LNCAP (cell line): Measurements from ENCODE around the gene SOWAHC.

Experiments
- TF ChIP-seq, protein P1 (sequence below): fragments of 450-650 bp; IDR thresholded peaks from 2 replicates; pipeline ENCODE4 v1.5.1; 2017; ENCODE audit warnings: mild to moderate bottlenecking

The SOWAHC gene

DNA sequence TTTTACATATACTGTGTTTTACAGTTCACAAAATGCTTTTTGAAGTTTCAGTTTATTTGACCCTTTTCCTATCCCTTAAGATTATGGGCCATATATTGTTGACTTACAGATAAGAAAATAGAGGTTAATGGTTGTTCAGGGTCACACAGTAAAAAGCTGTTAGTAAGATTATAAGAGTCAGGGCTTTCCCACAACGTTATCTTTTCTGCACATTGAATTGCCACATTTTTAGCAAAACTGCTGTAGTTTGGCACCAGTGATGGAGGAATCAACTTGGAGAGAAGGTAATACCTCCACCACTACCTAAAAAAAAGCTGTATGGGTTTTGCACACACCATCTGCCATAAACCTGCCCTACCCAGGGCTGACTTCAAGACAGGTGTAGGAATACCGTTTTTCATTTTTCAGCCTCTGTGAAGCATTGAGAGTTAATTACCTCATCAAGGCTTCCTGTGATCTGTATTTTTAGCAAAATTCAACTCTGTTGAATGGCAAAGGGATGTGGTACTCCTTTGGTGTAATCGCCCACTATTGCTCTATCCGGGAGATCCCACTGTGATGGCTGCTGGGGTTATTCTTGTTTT is 5.0 kb downstream of the SOWAHC start:
- TF ChIP-seq, protein P1, sequence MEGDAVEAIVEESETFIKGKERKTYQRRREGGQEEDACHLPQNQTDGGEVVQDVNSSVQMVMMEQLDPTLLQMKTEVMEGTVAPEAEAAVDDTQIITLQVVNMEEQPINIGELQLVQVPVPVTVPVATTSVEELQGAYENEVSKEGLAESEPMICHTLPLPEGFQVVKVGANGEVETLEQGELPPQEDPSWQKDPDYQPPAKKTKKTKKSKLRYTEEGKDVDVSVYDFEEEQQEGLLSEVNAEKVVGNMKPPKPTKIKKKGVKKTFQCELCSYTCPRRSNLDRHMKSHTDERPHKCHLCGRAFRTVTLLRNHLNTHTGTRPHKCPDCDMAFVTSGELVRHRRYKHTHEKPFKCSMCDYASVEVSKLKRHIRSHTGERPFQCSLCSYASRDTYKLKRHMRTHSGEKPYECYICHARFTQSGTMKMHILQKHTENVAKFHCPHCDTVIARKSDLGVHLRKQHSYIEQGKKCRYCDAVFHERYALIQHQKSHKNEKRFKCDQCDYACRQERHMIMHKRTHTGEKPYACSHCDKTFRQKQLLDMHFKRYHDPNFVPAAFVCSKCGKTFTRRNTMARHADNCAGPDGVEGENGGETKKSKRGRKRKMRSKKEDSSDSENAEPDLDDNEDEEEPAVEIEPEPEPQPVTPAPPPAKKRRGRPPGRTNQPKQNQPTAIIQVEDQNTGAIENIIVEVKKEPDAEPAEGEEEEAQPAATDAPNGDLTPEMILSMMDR: no peak

DNA sequence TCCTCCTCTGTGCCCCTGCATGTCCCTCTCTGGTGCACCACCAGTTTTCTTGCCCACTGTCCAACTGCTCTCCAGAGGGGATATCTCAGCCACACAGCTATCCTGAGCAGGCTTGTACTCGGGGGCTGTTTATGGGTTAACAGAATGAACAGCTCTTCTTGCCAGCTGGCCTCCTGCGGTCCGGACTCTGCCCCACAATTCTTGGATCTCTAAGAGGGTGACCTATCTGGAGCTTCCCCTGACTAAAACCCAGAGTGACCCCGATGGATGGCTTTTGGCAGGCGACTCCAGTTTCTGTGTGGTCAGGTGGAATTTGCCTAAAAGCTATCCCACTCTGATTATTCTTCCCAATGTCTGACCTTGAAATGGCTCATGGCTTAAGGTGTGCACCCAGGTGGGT is 9.1 kb downstream of the SOWAHC start:
- TF ChIP-seq, protein P1: no peak

DNA sequence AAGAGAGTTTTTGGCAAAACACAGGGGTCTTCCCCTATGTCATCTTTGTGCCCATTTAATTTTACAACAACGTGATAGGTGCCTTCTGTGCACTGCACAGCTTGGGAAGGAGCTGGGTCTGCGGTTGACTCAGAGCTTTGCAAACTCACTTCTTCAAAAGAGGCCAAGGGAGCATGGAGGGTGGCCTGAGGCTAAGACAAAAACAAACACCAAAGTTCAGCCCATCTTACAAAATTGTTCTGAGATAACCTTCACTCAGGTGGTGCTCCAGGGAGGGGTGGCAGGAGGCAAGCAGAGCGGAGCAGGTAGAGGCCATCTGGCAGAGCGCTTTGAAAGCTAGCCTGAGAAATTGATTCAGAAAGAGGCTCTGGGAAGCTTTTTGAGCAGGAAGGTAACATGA is 9.8 kb downstream of the SOWAHC start:
- TF ChIP-seq, protein P1: no peak

DNA sequence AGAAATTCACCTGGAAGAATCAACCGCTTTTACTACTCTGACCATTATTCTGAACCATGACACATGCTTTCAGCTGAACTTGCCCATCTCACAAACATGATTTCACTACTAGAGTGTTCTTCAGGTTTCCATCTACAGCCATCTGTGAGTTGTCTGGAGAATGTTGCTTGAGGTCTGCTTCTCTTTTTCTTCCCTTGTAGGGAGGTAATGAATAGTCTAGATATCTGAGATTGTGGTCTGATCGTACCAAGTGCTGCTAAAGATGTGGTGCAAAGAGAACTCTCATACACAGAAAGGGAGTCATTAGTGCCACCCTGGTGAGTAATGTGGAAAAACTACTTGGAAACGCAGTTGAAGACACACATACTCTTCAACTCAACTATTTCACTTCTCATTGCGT is 10.2 kb downstream of the SOWAHC start:
- TF ChIP-seq, protein P1: no peak

DNA sequence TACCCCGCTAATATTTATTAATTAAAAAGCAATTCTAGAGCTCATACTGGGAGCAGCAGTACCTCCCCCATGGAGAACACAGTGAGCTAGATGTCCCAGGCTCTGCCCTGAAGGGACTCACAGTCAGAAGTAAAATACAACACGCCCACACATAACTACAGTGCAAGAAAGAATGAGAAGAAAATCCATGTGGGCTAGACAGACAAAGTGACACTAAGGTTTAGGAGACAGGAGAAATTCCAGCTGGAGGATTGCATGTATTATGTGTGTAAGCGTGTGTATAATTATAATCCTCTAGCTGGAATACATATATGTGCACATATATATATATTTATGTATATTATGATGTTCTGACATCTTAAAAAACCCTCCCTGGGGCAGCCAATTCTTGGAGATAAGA is 15.7 kb downstream of the SOWAHC start:
- TF ChIP-seq, protein P1: no peak

DNA sequence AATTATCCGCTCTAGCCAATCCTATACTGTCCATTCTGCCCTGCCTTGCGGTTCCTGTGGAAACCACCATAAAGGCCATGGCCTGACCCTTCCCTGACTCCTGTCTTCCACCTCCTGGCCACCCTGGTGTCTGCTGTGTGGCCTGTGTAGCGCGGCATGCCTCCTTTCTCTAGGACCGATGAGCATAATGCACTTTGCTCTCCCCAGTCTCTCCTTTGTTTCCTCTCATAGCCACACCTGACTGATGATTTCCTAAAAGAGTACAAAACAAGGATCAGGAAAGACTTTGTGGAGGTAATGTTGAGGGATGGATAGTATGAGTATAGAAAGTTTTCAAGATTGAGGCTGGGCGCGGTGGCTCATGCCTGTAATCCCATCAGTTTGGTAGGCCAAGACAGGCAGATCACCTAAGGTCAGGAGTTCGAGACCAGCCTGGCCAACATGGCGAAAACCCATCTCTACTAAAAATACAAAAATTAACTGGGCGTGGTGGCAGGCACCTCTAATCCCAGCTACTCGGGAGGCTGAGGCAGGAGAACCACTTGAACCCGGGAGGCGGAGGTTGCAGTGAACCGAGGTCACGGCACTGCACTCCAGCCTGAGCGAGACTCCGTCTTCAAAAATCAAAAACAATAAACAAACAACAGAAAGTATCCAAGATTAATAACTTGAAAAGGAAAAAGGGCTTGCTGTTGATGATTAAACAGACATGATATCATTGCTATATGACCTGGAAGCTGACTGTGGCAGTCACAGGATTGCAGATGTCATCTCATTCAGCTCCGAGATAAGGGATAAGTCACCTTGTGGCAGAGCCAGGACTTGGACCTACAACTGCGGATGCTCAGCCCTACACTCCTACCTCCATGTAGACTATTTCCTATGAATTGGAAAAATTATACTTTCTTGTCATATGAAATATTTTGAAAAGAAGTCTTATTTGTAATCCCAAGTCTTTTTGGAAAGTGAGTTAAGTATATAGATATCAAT is 16.6 kb downstream of the SOWAHC start:
- TF ChIP-seq, protein P1: no peak

DNA sequence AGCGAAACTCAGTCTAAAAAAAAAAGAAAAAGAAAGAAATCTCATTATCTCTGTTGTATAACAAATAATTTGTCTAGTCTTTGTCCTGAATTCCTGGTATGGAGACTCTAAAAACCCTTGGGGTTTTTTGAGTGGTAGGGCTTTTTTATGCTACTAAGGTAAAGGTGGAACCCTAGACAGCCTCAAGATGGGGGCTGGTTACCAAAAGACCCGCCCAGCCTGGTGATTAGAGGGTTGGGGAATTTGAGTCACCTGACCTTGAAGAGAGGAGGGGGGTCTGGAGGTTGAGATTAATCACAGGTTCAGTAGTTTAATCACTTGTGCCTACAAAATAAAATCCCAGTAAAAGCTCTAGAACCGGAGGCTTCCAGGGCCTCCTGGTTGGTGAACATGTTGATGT is 17.6 kb downstream of the SOWAHC start:
- TF ChIP-seq, protein P1: no peak
